GM21360 (cell line): ENCODE measurements around the gene SOCS4.
"Not testable (repeated sequence)": the region's sequence is repeated elsewhere in the genome, so short reads cannot be mapped to it uniquely, and the experiment has no call there.

Source experiments
- ATAC-seq: cut with Tn5 transposase; IDR thresholded peaks from one replicate; pipeline ENCODE4 v1.9.1; 2021; ENCODE audit warnings: mild to moderate bottlenecking, moderate library complexity; ENCODE audit not compliant: unreplicated experiment

Gene SOCS4

DNA sequence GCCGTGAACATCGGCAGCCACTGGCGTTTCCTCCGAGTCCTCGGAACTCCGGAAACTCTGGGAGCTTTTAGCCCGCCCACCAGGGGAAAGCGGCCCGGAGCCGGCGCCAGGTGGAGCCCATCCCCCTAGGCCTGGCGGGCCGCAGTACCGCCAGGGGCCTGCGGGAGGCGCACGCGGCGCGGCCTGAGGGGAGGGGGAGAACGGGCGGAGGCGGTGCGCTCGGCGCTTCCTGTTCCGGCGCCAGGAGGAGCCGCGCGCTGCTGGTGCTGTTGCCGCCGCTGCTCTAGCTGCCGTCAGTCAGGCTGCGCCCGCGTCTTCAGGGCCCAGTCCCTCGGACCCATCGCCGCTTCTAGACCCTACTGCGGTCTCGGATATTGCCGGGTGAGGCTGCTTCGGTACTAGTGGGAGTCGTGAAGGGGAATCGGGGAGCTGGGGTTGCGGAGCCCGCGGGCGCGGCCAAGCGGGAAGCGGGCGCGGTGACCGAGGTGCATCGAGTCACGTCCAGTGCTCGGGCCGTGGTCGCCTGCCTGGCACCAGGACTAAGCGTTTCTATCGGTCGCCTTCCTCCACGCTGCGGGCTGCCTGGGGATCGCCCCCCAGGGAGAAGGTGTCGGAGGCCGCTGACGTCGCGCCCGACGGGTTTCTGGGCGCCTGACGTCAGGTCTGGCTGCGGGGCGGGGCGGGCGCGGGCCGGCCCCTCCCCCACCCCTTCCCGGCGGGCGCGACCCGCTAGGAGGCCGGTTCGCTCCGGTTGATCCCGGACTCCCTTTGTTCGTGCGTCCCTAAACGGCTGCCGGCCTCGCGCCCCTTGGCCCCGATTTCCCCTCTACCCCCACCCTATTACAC lies 24.6 kb downstream of the SOCS4 start, which contains the start of gene MAPK1IP1L:
TSS of gene MAPK1IP1L (plus strand) at position 225 of the 846 bp plus-strand sequence. CDS start 10,037 bp downstream, outside the sequence.
- ATAC-seq = peak; percentile 92

- no peak for ATAC-seq
Observed at GRCh38 chr14:55052269-55052930, 25.4 kb downstream of the SOCS4 start.

DNA sequence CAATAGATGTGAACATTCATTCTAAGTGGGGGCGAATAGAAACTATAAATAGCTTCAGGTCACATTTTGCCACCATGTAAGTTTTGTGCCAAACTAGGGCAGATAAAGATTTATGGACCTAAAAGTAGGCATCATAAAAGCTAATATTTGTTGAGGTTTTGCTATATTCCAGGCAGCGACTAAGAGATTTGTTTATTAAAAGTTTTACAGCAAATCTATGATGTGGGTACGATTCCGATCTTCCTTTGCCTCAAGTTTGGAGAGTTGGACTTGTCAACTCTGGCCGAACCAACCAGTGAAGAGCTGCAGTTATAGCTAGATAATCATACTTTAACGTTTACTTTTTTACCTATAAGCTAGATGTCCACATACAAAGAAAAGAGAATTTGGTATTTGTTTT lies 26.0 kb downstream of the SOCS4 start:
- no peak for ATAC-seq

DNA sequence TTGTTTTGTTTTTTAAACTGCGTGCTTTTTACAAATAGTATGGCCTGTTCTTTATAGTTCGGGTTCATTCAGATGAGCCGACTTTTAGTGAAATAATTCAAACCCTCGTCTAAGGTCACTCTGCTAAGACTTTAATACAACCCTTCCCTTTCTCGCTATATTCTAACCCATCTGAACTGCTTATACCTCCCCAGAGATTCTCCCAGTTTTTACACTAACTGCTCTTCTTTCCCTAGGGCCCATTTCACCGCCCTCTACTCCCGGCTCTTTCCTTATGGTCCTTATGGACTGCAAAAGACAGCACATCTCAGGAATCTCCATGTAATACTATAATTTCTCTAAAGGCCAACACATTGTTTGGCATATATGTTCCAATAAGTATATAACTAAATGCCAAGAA lies 26.5 kb downstream of the SOCS4 start:
- no peak for ATAC-seq

DNA sequence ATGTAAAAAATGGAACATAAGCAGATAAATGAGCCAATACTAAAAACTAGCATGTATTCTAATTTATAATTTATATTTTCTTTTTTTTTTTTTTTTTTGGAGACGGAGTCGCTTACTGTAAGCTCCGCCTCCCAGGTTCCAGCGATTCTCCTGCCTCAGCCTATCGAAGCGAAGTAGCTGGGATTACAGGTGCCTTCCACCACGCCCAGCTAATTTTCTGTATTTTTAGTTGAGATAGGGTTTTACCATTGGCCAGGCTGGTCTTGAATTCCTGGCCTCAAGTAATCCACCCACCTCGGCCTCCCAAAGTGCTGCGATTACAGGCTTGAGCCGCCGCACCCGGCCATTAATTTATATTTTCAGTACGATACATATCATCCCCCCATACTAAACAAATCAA lies 27.1 kb downstream of the SOCS4 start:
- ATAC-seq = no peak

DNA sequence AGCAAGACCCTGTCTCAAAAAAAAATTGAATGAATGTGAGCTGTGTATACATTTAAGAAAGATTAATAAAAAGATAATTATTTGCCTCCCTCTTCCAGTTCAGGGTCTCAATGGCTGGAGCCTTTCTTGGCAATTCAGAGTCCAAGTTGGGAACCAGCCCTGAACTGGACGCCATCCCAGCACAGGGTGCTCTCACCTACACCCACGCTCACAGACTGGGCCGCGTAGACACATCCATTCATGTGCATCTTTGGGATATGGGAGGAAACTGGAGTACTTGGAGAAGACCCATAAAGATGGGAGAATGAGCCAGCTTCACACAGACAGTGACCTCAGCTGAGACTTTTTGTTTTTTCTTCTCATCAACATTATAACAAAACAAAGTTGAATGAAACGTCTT lies 30.9 kb downstream of the SOCS4 start:
- no peak for ATAC-seq

GRCh38 chr14:55059333-55059732 lies 32.3 kb downstream of the SOCS4 start:
- ATAC-seq = no peak

GRCh38 chr14:55062517-55063351 lies 35.7 kb downstream of the SOCS4 start:
- no peak for ATAC-seq

DNA sequence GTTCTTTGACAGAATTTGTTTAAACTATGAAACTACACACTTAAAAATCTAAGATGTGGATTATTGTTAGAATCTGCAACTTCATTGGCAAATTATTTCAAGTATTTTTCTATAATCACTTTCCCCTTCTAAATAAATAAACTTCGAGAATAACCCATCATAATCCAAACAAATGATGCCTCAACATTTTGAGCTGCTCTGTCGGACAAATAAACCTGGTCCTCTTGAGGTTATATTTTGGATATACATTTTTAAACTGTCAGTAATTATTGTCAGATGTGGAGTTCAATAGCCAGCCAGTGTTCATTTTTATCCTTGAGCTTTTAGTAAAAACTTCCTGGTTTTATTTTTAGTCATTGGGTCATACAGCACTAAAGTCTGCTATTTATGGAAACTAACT lies 37.9 kb downstream of the SOCS4 start:
- ATAC-seq = not testable (repeated sequence)

DNA sequence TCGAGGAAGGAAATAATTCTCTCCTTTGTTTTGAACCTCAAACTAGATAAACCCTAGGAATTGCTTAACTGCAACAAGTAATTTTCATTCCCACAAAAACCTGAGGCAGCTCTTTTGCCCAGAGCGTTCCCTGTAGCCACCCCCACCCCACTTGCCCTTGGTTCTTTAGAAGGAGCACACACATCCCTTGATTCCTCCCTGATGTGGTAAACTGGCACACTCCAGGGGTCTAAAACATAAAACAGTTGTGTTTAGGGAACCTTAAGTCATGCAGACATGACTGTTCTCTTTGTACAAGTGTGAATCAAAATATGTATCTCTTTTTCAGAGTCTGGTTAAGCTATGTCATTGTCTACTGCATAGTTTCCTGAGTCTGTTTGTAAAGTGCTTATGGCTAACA lies 38.4 kb downstream of the SOCS4 start:
- ATAC-seq = no peak

DNA sequence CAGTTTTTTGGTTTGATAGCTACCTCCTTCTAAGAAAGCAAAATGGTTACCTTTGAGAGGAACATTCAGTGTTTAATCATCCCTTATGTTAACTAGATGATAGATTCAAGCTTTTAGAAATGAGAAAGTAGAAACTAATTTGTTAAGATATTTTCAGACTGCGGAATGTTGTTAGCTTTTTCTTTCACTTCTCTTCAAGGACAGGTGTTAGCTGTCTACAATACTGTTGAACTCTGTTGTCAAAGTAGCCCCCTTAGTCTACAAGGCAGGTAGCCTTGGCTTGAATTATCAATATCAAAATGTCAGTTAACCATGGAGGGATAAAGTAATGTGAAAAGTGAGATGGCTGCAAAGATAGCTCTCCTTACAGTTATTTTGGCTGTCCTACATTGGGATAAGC lies 39.2 kb downstream of the SOCS4 start:
- no peak for ATAC-seq

- ATAC-seq = no peak
Observed at GRCh38 chr14:55070981-55071411, 44.0 kb downstream of the SOCS4 start.

DNA sequence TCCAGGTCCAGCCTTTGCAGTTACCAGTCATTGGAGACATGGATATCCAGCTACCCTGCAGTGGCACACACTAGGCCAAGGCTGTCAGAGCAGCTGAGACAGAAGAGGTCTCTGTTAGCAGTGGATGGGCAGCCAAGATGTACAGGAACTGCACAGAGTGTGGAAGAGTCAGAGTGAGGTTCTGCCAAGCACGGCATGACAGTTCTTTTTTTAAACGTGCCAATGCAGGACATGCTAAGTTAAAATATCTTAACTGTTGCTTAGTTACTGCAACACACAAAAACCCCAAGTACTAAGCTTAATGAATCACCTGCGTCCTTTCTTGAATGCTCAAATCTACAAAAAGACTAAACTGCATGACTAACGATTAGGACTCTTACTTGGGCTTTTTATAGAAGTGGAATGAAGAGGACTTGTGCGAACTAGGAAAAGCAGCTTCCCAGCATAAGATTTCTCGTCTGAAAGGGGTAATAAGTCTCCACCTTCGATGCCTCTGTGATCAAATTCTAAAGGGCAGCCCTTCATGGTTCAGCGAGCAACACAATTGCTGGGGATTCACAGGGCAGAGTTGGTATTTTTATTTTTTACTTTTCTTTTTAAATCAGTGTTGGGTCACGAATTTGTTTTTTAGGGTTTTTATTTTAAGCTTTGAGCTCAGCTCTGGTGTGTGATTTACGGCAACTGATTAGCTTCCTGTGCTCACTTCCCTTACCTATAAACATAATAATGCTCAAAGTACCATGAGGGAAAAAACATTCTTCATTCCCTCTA lies 45.0 kb downstream of the SOCS4 start:
- ATAC-seq = peak; percentile 48

- no peak for ATAC-seq
Observed at GRCh38 chr14:55073856-55074255, 46.8 kb downstream of the SOCS4 start.

GRCh38 chr14:55074662-55075061 lies 47.6 kb downstream of the SOCS4 start:
- ATAC-seq = peak; percentile 38

GRCh38 chr14:55075628-55076175 lies 48.7 kb downstream of the SOCS4 start:
- ATAC-seq = no peak

DNA sequence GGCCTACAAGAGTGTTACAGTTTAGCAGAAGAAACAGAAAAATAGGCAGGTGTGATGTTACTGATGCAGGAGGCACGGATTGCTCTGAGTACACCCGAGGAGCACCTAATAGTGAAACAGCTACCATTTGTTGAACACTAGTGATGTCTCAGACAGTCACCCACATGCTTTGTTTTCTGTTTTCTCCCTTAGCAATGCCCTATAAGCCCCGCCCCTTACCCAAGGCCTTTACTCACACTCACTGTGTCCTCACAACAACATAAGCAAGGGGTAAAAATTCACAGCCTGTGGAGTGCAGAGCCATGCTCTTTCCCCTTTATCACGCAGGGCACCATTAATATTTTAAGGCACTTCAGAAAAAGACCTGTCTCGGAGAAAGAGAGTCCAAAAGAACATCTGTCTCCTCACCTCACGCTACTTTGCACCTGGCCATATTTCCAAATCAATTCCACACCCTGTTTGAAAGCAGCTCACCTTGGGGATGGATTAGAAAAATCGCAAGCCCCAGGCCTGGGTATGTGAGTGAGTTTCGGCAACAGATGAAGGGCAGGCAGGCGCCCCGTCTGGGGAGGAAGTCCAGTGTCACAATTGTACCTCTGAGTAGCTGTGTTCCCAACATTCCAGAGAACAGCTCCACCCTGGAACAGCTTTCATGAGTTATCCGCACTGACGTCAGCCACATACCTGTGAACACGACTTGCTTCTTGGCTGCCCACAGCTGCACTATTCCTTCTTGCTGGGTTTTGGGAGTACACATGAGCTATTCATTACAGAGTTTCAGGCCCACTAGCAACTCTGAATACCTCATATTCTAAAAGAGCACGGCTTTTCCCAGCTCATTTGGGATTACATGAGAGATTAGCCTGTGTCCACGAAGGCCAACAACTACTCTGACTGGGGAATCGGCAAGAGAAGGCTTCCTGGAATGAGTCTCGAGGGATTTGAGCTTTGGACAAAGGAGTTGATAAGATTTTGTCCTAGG lies 50.4 kb downstream of the SOCS4 start:
- no peak for ATAC-seq

DNA sequence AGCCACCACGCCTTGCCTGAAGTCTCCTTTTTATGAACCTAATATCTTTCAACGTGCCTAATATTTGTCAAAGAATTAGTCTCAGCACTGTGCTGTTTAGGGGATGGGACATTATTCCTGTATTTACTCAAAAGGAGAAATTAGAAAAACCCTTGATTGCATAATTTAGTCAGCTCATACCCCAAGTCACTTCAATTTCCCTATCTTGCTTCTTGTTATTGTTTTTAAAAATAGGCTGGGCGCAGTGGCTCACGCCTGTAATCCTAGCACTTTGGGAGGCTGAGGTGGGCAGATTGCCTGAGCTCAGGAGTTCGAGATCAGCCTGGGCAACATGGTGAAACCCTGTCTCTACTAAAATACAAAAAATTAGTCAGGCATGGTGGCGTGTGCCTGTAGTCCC lies 52.9 kb downstream of the SOCS4 start:
- ATAC-seq = not testable (repeated sequence)
